ENCODE results near the gene TAB2. TPM values are rescaled to one million over a fixed set of nuclear protein-coding genes. Genes with fewer than 3 reads are reported as not detected.

Gene TAB2
- total and polyA plus RNA-seq, 2 of the 8 experiments (the other 6 are each of a cell fraction or from before 2014, with no cell fraction given) = 40.4 to 63.0 TPM

GRCh38 chr6:149445573-149445972, 128.1 kb downstream of the TAB2 start:
- FAIRE-seq = no peak
- H4K91ac ChIP-seq (replicated peaks; ENCODE audit: insufficient read length, low read length) = no peak overlapping the region

More at GRCh38 chr6:149445573-149445972, 128.1 kb downstream of the TAB2 start:
- DNase-seq (ENCODE audit: low read depth in 1 of 2, low spot score in 2 of 2) = no peak
- no peak overlapping the region for H2BK12ac ChIP-seq (ENCODE audit: low read depth, low read length)
- no peak overlapping the region for H3K14ac ChIP-seq (ENCODE audit: insufficient read length)
- no peaks in the 10 kb centered on the region for H3K79me2 ChIP-seq (ENCODE audit: control insufficient read depth in 1 of 2, insufficient read depth in 2 of 2, low read length in 2 of 2)
- CTCF ChIA-PET (ENCODE audit: partially characterized antibody) = interaction anchor here (0.6 to 3.1 kb wide), 5 partner anchors 13 to 411 kb away, joined by 3 to 16 read pairs (median 6); no protein-coding TSS in a partner anchor
- POLR2A ChIA-PET (ENCODE audit: partially characterized antibody) = no interaction called here
- H3K9me3 ChIP-seq (ENCODE audit: insufficient read depth in 2 of 2, low read depth in 1 of 2, low read length in 1 of 2) = no peaks in the 10 kb centered on the region; a peak in 2 of 4 replicates
- no peak overlapping the region for H2BK5ac ChIP-seq (ENCODE audit: low read depth, low read length)
- peaks cover 3 to 9% (median 9%) of the 10 kb centered on the region in 4 experiments for H3K27me3 ChIP-seq (replicated peaks in 1 of 4; ENCODE audit: control insufficient read depth in 3 of 4, extremely low read depth in 1 of 4, insufficient read depth in 3 of 4, low read length in 3 of 4)
- H4K5ac ChIP-seq (ENCODE audit: insufficient read length, low read depth, low read length) = no peak overlapping the region
- no peak overlapping the region for H4K8ac ChIP-seq (ENCODE audit: extremely low read depth, insufficient read depth, low read length)
- H2BK120ac ChIP-seq (replicated peaks; ENCODE audit: low read depth, low read length) = no peak overlapping the region
- 79% methylated on average over 7 of the region's 7 CpGs; no CpG with 5 or more reads in 1 of the 2 experiments for WGBS, 2 experiments (ENCODE audit: extremely low coverage in 1 of 2, insufficient coverage in 1 of 2, insufficient read length in 1 of 2, insufficient replicate concordance in 2 of 2, low coverage in 1 of 2, low lambda C conversion rate in 2 of 2, missing lambda C conversion rate in 1 of 2)
- H2AK5ac ChIP-seq (ENCODE audit: low read depth, low read length) = no peak overlapping the region
- H3K18ac ChIP-seq (ENCODE audit: extremely low read depth, low read length) = no peak overlapping the region
- H3K27ac ChIP-seq (ENCODE audit: low read depth, low read length) = no peak overlapping the region
- no peak overlapping the region for H2BK20ac ChIP-seq (ENCODE audit: low read length)
- no peak overlapping the region for H3K23ac ChIP-seq (ENCODE audit: insufficient read length)
- H3K4me2 ChIP-seq (ENCODE audit: insufficient read depth in 1 of 2, low read depth in 2 of 2, low read length in 2 of 2) = no peak overlapping the region
- peaks cover 2% of the 10 kb centered on the region; the same call in 1 of the 2 replicates for H3K23me2 ChIP-seq (ENCODE audit: low read depth, low read length)
- no peak overlapping the region for H2AFZ ChIP-seq (ENCODE audit: low read length)
- peaks cover 0 to under 1% (median 0%) of the 10 kb centered on the region in 4 experiments; a peak in 2 of 7 replicates for H3K4me1 ChIP-seq (replicated peaks in 1 of 4; ENCODE audit: control insufficient read depth in 3 of 4, insufficient read depth in 4 of 4, low read length in 3 of 4)
- H3K56ac ChIP-seq (replicated peaks; ENCODE audit: insufficient read length, low read depth, low read length) = no peak overlapping the region
- H3K9ac ChIP-seq (replicated peaks in 1 of 4; ENCODE audit: extremely low read depth in 1 of 4, low read depth in 3 of 4, low read length in 3 of 4) = no peak overlapping the region
- no peaks in the 10 kb centered on the region for H3K36me3 ChIP-seq (ENCODE audit: control insufficient read depth in 2 of 4, insufficient read depth in 4 of 4, low read length in 3 of 4)
- H2BK15ac ChIP-seq (ENCODE audit: low read length) = no peak overlapping the region
- TF ChIP-seq SP1 (IDR thresholded peaks at IDR 0.05; ENCODE audit: low read depth, low read length) (no peak), USF2 (IDR thresholded peaks at IDR 0.05; ENCODE audit: low read length) (peak; percentile 22; the same call in 1 of the 2 replicates)
- H3K4me3 ChIP-seq (ENCODE audit: extremely low read depth in 1 of 4, insufficient read depth in 2 of 4, low read depth in 3 of 4, low read length in 4 of 4) = no peak overlapping the region
- no peaks in the 10 kb centered on the region for H3K79me1 ChIP-seq (ENCODE audit: low read depth, low read length)
- no peak overlapping the region for H3K4ac ChIP-seq (replicated peaks; ENCODE audit: insufficient read length, low read depth, low read length)
- H4K20me1 ChIP-seq (replicated peaks in 1 of 2; ENCODE audit: control insufficient read depth in 1 of 2, insufficient read depth in 2 of 2, low read length in 2 of 2) = no peaks in the 10 kb centered on the region
